ENCODE data around the gene PPARGC1A.

PPARGC1A gene

DNA sequence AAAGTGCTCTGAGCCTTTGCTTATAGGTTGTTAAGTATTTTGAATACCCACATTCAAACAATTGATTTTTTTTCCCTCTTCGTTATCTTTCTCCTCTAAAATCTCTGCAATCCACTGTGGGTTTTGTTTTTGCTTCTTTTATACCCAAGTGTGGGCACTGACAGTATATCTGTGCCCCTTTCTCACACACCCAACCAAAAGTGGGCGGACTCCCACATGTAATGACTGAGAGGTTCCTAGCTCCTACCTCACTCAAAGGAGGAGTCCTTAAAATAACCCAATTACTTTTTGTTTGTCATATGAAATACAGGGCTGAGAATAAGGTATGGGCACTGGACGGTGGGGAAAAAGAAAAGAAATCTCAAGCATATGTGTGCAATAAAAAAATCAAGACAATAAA lies 51.7 kb downstream of the PPARGC1A start:
- no peak overlapping the region for H3K27ac ChIP-seq
- no peak for TF ChIP-seq ZFX (IDR thresholded peaks at IDR 0.05)
- TF ChIP-seq, protein P1, sequence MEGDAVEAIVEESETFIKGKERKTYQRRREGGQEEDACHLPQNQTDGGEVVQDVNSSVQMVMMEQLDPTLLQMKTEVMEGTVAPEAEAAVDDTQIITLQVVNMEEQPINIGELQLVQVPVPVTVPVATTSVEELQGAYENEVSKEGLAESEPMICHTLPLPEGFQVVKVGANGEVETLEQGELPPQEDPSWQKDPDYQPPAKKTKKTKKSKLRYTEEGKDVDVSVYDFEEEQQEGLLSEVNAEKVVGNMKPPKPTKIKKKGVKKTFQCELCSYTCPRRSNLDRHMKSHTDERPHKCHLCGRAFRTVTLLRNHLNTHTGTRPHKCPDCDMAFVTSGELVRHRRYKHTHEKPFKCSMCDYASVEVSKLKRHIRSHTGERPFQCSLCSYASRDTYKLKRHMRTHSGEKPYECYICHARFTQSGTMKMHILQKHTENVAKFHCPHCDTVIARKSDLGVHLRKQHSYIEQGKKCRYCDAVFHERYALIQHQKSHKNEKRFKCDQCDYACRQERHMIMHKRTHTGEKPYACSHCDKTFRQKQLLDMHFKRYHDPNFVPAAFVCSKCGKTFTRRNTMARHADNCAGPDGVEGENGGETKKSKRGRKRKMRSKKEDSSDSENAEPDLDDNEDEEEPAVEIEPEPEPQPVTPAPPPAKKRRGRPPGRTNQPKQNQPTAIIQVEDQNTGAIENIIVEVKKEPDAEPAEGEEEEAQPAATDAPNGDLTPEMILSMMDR (conservative IDR thresholded peaks at IDR 0.05), result no peak

DNA sequence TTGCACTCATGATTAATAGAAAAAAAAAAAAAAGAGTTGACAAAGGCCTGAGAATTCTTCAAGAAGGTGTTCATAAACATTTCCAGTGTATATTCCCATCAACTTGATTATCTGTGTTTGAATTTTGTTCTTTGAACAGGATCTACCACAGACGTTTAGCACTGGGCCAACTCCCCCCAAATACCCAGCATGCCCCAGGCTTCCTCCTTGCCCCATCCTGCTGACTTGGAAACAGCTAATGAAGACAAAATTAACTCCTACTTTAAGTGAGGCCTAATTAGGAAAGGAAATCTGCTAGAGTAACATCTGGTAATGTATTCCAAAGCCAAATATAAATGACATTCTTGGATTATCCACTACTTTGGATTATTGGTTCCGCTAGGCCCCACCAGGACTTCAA lies 52.5 kb downstream of the PPARGC1A start:
- no peak overlapping the region for H3K27ac ChIP-seq

DNA sequence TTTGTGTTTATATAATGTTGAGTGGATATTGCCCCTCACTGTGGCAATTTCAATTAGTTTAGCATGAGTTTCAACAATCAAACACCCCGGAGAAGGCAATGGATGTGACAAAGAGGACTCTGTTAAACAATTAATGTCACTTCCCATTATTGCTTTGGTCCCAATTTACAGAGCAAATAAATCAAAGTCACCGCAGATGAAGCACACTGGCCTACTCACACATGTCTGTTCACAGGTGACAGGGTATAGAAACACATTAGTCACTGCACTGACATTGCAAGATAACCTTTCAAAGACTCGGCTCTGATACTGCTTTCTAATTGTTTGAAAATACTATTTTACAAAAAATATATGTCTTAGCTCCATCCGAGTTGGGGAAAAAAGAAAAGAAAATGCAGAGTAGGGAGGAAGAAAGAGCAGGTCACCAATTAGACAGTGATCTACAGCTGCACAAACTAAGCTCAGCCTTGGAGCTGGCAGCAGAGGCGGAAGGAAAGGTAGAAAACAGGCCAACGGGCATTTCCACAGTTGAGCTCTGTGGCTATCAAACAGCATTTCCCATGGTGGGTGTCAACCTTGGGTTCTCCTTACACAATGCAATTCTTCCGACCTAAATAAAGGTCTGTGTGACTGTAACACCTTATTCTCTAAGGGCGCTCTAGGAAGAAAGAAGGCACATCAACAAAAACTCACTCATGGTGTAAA lies 53.9 kb downstream of the PPARGC1A start:
- TF ChIP-seq ZFX (IDR thresholded peaks at IDR 0.05), result no peak
- TF ChIP-seq, protein P1 (conservative IDR thresholded peaks at IDR 0.05), result no peak

More for the DNA sequence above, 52.5 kb downstream of the PPARGC1A start:
- no peak for TF ChIP-seq ZFX (IDR thresholded peaks at IDR 0.05)
- TF ChIP-seq, protein P1 (conservative IDR thresholded peaks at IDR 0.05), result no peak

DNA sequence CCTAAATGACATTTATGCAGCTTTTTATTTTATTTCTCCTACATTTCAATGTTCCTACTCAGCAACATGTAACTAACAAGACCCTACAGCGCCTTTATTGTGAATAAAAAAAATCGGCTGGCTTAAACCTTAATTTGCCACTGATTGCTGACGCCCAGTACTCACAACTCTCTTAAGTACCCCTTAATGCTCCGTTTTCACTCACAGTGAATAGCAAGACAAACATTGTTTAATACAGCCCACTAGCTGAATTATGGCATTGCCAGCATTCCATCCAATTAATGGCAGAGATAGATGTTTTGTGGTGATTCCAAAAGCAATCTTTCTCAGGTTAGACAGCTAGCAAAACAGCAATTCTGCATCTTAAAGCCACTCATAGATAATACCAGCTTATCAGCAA lies 61.1 kb downstream of the PPARGC1A start:
- TF ChIP-seq, protein P1 (conservative IDR thresholded peaks at IDR 0.05), result no peak
- TF ChIP-seq ZFX (IDR thresholded peaks at IDR 0.05), result no peak
- no peak overlapping the region for H3K27ac ChIP-seq

More for the DNA sequence above, 53.9 kb downstream of the PPARGC1A start:
- no peak overlapping the region for H3K27ac ChIP-seq

DNA sequence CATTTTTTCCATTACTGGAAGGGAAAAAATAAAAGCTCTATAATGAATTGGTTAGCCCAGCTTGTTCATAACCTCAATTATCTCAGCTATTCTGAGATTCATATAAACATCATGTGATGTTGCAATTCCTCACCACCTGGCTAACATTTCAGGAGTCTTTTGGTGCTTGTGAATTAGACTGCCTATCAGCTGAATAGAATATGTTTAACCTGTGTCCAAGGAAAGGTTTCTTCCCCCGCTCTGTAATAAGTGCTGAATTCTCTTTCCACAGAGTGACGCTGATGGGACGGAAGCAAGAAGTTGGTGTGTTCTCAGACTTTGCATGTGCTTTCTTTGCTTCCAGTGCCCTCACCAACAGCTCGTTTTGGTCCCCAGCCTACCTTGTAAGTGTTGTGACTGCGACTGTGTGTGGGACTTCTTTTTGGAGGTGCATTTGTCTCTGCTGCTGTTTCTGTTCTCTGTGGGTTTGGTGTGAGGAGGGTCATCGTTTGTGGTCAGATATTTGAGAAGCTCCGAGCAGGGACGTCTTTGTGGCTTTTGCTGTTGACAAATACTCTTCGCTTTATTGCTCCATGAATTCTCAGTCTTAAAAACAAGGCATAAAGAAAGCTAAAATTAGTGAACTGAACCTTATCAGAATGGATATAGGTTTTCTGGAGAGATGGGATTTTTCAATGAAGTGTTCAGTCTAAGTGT lies 61.7 kb downstream of the PPARGC1A start:
- no peak for TF ChIP-seq ZFX (IDR thresholded peaks at IDR 0.05)
- TF ChIP-seq, protein P1 (conservative IDR thresholded peaks at IDR 0.05), result no peak
- no peak overlapping the region for H3K27ac ChIP-seq

DNA sequence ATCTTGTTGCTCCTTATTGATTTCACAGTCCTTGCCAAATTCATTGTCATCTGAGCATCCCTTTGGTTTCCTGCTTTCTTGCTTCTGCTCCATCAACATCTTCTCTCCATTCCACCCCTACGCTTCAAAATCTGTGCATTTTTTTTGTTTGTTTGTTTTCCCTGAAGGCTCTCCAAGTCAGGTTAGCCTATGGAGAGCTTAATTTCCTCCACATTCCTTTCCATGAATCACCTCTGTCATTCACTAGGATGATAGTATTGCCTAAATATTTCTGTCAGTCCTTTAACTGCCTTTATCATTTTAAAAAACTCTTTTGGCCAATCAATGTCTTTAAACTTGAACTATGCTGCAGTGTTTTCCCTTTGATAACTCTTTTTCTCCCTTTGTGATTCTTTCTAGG lies 67.7 kb downstream of the PPARGC1A start:
- TF ChIP-seq ZFX (IDR thresholded peaks at IDR 0.05), result no peak
- TF ChIP-seq, protein P1 (conservative IDR thresholded peaks at IDR 0.05), result no peak
- H3K27ac ChIP-seq, result no peak overlapping the region

DNA sequence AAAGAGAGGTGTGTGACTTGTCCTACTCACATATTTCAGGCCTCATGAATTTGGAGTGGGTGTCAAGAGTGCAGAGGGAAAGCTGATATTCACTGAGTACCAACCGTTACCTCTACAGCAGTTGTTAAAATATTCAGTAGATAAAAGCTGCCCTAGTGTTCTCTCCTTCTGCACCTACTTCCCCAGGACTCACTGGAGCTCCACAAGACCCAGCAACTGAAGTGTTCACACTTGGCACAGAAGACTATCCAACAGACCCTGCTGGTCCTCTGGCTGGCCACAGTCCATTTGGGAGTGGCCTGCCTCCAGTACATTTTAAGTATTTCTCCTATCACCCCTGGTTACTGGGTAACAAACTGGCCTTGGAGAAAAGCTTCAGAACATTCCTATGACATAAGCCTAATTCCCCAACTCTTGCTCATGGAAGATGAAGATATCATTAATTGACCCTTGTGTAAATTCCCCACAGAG lies 70.8 kb downstream of the PPARGC1A start:
- TF ChIP-seq, protein P1 (conservative IDR thresholded peaks at IDR 0.05), result no peak
- no peak for TF ChIP-seq ZFX (IDR thresholded peaks at IDR 0.05)
- H3K27ac ChIP-seq, result no peak overlapping the region
